Measurements from ENCODE around the gene FGD3.

FGD3 gene

DNA sequence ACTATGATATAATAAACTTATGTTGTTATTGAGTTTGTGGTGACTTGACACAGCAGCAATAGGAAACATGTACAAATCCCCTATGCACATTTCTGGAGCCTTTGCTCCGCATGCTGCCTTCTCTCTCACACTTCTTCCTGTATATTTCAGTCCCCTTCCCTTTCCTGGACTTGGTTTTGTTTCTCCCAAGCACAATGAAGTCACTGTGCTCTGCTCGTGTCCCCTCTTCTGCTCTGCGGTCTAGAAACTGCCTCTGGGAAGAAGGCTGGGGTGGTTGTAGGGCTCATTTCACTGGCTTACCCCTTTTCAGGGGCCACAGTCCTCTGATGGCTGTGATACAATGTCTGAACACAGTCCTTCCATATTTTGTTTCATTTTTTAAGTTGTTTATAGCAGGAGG lies 15.7 kb upstream of the FGD3 start:
- H3K4me1 ChIP-seq, result no peaks in the 10 kb centered on the region
- no peak overlapping the region for H3K4me3 ChIP-seq
- peaks cover 0 to 6% of the 10 kb centered on the region in 2 donors for H3K27me3 ChIP-seq
- no peak overlapping the region for H3K27ac ChIP-seq
- no peaks in the 10 kb centered on the region for H3K9me3 ChIP-seq
- intact Hi-C loops (cut with DNase I; ENCODE audit: low total_unique reads), result no loop called here
- TF ChIP-seq CTCF (IDR thresholded peaks at IDR 0.05), result no peak
- no peaks in the 10 kb centered on the region for H3K36me3 ChIP-seq
- no peak for DNase-seq

GRCh38 chr9:92934321-92934720 lies 13.0 kb upstream of the FGD3 start:
- H3K27ac ChIP-seq, result no peak overlapping the region
- DNase-seq, result no peak
- H3K36me3 ChIP-seq, result no peaks in the 10 kb centered on the region
- H3K4me3 ChIP-seq, result no peak overlapping the region
- no peak for TF ChIP-seq CTCF (IDR thresholded peaks at IDR 0.05)
- no peaks in the 10 kb centered on the region for H3K9me3 ChIP-seq
- H3K27me3 ChIP-seq, result peaks cover 0 to 6% of the 10 kb centered on the region in 2 donors
- intact Hi-C loops (cut with DNase I; ENCODE audit: low total_unique reads), result no loop called here
- no peaks in the 10 kb centered on the region for H3K4me1 ChIP-seq

- no peak for TF ChIP-seq CTCF (IDR thresholded peaks at IDR 0.05)
- H3K9me3 ChIP-seq, result no peaks in the 10 kb centered on the region
- H3K27ac ChIP-seq, result no peak overlapping the region
- peaks cover 0 to 7% of the 10 kb centered on the region in 2 donors for H3K27me3 ChIP-seq
- DNase-seq, result no peak
- no peaks in the 10 kb centered on the region for H3K4me1 ChIP-seq
- intact Hi-C loops (cut with DNase I; ENCODE audit: low total_unique reads), result no loop called here
- H3K36me3 ChIP-seq, result no peaks in the 10 kb centered on the region
- H3K4me3 ChIP-seq, result no peak overlapping the region
These were observed 9.3 kb upstream of the FGD3 start for GRCh38 chr9:92938025-92938424.

- no peaks in the 10 kb centered on the region for H3K36me3 ChIP-seq
- no peak overlapping the region for H3K27ac ChIP-seq
- intact Hi-C loops (cut with DNase I; ENCODE audit: low total_unique reads), result no loop called here
- no peaks in the 10 kb centered on the region for H3K9me3 ChIP-seq
- no peak for DNase-seq
- TF ChIP-seq CTCF (IDR thresholded peaks at IDR 0.05), result no peak
- peaks cover 0 to 18% of the 10 kb centered on the region in 2 donors for H3K27me3 ChIP-seq
- H3K4me3 ChIP-seq, result no peak overlapping the region
- peaks cover 0 to under 1% (median 0%) of the 10 kb centered on the region in 4 donors for H3K4me1 ChIP-seq
These were observed 5.5 kb upstream of the FGD3 start for GRCh38 chr9:92941861-92942260.

DNA sequence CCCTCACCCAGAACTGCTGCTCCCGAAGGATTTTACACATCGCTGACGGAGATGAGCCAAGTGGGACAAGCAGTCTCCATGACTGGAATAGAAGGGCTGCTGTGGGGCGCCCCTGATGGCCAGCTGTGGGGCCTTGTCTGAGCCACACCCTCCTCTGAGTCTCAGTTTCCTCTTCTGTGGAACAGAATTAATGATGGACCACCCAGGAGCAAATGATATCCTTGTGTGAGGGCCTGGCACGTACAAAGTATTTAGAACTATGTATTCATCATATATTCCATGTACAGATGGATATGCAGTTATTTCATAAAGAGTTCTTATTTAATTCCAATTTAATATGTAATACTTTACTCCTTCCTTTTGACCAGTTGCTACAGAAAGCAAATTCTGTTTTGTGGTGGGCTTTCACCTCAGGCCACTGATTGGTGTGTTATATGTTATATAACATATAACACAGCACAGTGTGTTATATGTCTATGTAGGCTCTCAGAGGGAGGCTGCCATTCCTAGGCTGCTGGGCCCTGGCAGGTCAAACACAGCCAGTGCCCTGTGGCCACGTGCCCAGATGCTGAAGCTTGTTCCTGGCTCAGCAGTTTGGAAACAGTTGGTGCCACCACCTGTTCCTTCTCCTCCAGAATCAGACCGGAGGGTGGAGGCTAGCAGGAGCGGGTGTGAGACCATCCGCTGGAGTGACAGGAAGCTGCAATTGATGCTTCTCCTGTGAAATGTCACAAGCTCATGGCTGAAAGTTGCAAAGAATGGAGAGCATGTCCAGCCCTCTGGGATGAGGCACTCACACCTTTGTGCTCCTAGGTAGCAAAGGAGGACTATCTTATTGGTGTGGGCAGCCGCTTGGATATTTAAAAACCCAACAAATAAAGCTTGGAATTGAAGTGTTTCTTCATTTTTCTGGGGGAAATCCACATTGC lies 4.4 kb upstream of the FGD3 start:
- Histone ChIP-seq H3K4me3 (no peak overlapping the region), H3K36me3 (no peaks in the 10 kb centered on the region), H3K4me1 (peaks cover 0 to 12% (median 5%) of the 10 kb centered on the region in 4 donors), H3K9me3 (no peaks in the 10 kb centered on the region), H3K27me3 (peaks cover 0 to 29% of the 10 kb centered on the region in 2 donors), H3K27ac (no peak overlapping the region)
- no peak for TF ChIP-seq CTCF (IDR thresholded peaks at IDR 0.05)
- intact Hi-C loops (cut with DNase I; ENCODE audit: low total_unique reads), result no loop called here
- DNase-seq, result no peak
